GM12801 (cell line): ENCODE results near the gene FRK.

Source experiments
- TF ChIP-seq, protein P1 (sequence below): IDR thresholded peaks from one replicate; pipeline ENCODE4 v1.5.1; 2011; ENCODE audit warnings: control low read depth; ENCODE audit not compliant: insufficient read length; ENCODE audit errors: extremely low read depth

FRK gene

DNA sequence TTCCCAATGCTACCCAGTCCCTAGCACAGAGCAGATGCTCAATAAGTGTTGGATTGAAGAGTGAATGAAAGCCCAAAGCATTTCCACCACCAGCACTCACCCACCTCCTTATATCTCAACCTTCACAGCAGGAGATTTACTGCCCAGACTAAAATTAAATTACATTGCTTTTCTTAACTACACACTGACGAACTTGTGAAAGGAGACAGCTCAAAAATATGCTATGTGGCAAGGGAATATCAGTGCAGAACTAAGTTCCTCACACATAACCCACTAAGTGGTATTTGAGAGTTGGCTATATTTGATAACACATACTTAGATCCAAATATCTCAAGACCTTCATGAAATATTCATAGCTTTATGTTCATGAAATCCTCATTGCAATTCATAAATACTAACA lies 137.7 kb downstream of the FRK start:
- TF ChIP-seq, protein P1, sequence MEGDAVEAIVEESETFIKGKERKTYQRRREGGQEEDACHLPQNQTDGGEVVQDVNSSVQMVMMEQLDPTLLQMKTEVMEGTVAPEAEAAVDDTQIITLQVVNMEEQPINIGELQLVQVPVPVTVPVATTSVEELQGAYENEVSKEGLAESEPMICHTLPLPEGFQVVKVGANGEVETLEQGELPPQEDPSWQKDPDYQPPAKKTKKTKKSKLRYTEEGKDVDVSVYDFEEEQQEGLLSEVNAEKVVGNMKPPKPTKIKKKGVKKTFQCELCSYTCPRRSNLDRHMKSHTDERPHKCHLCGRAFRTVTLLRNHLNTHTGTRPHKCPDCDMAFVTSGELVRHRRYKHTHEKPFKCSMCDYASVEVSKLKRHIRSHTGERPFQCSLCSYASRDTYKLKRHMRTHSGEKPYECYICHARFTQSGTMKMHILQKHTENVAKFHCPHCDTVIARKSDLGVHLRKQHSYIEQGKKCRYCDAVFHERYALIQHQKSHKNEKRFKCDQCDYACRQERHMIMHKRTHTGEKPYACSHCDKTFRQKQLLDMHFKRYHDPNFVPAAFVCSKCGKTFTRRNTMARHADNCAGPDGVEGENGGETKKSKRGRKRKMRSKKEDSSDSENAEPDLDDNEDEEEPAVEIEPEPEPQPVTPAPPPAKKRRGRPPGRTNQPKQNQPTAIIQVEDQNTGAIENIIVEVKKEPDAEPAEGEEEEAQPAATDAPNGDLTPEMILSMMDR, result no peak

DNA sequence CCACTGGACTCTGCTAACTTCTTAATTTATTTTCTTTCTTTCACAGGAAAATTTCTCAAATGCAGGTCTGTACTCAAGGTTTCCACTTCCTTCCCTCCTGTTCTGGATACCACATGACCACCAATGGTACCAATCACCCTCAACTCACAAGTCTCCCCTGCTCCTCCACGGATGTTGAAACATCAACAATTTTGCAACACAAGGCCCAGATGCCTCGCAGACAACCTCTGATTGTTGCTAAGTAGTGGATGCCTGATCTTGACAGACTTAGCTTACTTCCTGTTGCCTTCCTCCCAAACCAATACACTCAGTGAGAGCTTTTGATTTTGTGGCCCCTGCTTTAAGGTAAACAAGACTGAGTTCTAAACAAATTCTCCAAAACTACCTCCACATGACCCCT lies 146.6 kb downstream of the FRK start:
- TF ChIP-seq, protein P1, result no peak

DNA sequence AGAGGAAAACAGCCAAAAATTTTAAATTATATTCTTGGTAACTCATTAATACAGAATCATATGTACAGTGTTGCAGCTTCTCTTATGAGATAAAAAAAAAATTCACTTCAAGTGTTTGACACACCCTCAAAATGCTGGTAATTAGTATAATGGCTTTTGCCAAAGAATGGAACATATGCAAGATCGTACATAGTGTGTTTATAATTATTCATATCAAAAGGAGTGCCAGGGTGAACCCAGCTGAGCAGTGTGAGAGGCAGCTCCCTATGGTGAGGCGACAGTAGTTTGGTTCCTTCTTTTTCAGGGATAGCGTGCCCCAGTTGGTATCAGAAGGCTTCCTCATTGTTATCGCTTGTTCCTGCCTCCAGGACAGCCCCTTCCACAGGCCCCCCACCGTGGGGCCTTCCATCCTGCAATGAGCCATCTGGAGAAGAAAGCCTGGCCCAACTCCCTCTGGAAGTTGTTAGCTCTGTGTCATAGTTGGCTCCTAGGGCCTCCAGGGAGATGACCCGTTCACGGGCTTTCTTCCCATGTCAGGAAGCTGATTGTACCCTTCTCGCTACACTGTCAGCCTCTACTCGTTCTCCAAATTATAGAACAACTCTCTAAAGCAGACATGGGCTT lies 150.7 kb downstream of the FRK start:
- TF ChIP-seq, protein P1, result no peak

DNA sequence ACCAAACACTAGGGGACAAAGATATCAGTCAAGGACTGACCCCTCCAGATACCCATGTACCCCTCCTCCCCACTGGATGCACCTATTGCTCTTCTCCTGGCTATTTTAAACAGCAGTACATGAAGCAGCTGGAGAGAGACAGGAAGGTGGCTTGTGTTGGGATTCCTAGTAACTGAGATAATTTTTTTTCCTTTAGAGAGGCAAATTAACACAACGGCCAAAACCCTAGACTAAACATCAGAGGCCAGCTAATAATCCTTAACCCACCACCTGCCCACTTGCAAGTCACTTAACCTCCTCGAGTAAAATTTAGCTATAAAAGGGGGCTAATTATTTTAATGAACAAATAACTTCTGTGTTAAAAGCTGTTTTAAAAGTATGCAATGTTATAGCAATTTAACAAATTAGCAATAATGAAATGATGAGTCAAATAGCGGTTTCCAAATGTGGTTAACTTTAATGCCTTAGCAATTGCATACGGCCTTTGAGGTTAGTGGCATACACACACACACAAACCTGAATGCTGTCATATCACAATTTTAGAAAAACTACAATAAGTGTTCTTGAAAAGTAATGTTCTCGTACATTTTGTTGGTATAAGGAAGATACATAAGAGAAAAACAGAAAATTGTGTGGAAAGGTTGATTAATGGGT lies 151.7 kb downstream of the FRK start:
- TF ChIP-seq, protein P1, result no peak

DNA sequence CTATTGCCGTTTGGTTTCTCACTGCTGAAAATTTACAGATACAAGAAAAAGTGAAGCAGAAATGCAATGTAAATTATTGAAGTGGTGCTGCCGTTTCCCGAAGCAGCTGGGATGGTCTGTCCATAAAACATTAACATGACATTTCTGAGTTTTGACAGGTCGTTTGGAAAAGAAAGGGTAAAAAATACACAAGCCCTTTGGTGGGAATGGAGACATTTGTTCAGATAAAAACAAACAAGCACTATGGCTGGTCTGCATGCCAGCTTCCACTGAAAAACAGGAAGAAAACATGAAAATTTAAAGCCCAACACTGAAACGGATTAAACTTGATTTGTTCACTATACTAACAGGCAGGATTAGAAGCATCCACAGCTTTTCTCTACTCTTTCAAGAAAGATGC lies 155.2 kb downstream of the FRK start:
- TF ChIP-seq, protein P1, result no peak

DNA sequence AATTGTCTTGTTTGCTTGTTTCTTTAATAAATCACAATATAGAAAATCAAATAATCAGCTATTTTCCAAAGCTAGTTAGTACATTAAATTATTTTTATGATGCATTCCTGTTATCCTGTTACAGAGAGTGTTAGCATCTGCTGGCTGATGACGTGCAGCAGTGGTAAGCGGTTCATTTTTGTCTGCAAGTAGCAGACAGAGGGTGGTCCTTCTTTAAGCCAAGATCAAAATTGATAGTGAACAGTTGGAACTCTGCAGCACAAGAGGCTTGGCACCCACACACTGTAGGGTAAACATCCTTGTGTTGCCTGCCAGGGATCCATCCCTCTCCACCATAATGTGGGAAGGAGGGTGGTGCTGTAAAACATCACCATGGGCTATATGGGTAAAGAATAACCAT lies 158.3 kb downstream of the FRK start:
- TF ChIP-seq, protein P1, result no peak

DNA sequence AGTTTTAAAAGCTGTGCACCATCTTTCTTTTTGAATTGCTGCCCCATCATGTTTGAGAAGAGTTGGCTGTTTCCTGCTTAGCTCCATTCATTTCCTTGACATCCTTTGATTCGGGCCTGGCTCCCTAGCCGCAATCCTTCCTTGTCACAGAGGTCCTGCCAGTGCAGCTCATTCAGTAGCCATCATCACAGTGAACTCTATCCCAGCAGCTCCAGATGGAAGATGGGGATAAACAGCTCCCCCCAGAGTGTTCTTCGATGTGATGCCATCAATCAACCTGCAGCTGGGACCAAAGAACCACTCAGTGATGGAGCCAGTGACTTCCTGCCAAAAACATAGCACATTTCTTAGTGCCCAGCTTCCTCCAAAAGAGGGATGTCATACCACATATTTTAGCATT lies 158.8 kb downstream of the FRK start:
- TF ChIP-seq, protein P1, result no peak
